ENCODE measurements around the gene CDT1.

CDT1 gene

GRCh38 chr16:88774544-88775393 is 28.8 kb upstream of the CDT1 start:
- no peak for TF ChIP-seq CTCF (IDR thresholded peaks at IDR 0.05; ENCODE audit: insufficient read depth, low read length, poor library complexity, severe bottlenecking)
- TF ChIP-seq EZH2phosphoT487 (conservative IDR thresholded peaks at IDR 0.05; ENCODE audit: low read length), result no peak
- Histone ChIP-seq H3K9ac (ENCODE audit: low read length) (no peak overlapping the region), H3K36me3 (ENCODE audit: low read length) (no peaks in the 10 kb centered on the region), H3F3A (ENCODE audit: insufficient read depth) (no peaks in the 10 kb centered on the region), H3K4me3 (ENCODE audit: insufficient read depth, low read length, poor library complexity, severe bottlenecking) (no peak overlapping the region), H3K27me3 (ENCODE audit: low read length) (no peaks in the 10 kb centered on the region), H3K79me2 (ENCODE audit: insufficient read depth, low read length) (no peaks in the 10 kb centered on the region), H2AFZ (ENCODE audit: low read depth, low read length, severe bottlenecking) (no peak overlapping the region), H3K4me2 (ENCODE audit: low read depth, low read length, poor library complexity, severe bottlenecking) (no peak overlapping the region), H4K20me1 (ENCODE audit: low read depth, low read length) (no peaks in the 10 kb centered on the region), H3K27ac (ENCODE audit: low read depth, low read length) (no peak overlapping the region), H3K9me2 (replicated peaks; ENCODE audit: insufficient read depth, low read length) (no peaks in the 10 kb centered on the region), H3K9me3 (ENCODE audit: insufficient read depth, low read length) (no peaks in the 10 kb centered on the region)

GRCh38 chr16:88775825-88776224 is 27.8 kb upstream of the CDT1 start:
- no peaks in the 10 kb centered on the region for H3K9me2 ChIP-seq (replicated peaks; ENCODE audit: insufficient read depth, low read length)
- no peaks in the 10 kb centered on the region for H3K9me3 ChIP-seq (ENCODE audit: insufficient read depth, low read length)
- H3K79me2 ChIP-seq (ENCODE audit: insufficient read depth, low read length), result no peaks in the 10 kb centered on the region
- H3K27ac ChIP-seq (ENCODE audit: low read depth, low read length), result no peak overlapping the region
- H3K27me3 ChIP-seq (ENCODE audit: low read length), result no peaks in the 10 kb centered on the region
- H4K20me1 ChIP-seq (ENCODE audit: low read depth, low read length), result no peaks in the 10 kb centered on the region
- H3K4me2 ChIP-seq (ENCODE audit: low read depth, low read length, poor library complexity, severe bottlenecking), result no peak overlapping the region
- H3K36me3 ChIP-seq (ENCODE audit: low read length), result no peaks in the 10 kb centered on the region
- H3K4me3 ChIP-seq (ENCODE audit: insufficient read depth, low read length, poor library complexity, severe bottlenecking), result no peak overlapping the region
- H2AFZ ChIP-seq (ENCODE audit: low read depth, low read length, severe bottlenecking), result no peak overlapping the region
- no peaks in the 10 kb centered on the region for H3F3A ChIP-seq (ENCODE audit: insufficient read depth)
- TF ChIP-seq CTCF (IDR thresholded peaks at IDR 0.05; ENCODE audit: insufficient read depth, low read length, poor library complexity, severe bottlenecking), result no peak
- no peak for TF ChIP-seq EZH2phosphoT487 (conservative IDR thresholded peaks at IDR 0.05; ENCODE audit: low read length)
- H3K9ac ChIP-seq (ENCODE audit: low read length), result no peak overlapping the region

DNA sequence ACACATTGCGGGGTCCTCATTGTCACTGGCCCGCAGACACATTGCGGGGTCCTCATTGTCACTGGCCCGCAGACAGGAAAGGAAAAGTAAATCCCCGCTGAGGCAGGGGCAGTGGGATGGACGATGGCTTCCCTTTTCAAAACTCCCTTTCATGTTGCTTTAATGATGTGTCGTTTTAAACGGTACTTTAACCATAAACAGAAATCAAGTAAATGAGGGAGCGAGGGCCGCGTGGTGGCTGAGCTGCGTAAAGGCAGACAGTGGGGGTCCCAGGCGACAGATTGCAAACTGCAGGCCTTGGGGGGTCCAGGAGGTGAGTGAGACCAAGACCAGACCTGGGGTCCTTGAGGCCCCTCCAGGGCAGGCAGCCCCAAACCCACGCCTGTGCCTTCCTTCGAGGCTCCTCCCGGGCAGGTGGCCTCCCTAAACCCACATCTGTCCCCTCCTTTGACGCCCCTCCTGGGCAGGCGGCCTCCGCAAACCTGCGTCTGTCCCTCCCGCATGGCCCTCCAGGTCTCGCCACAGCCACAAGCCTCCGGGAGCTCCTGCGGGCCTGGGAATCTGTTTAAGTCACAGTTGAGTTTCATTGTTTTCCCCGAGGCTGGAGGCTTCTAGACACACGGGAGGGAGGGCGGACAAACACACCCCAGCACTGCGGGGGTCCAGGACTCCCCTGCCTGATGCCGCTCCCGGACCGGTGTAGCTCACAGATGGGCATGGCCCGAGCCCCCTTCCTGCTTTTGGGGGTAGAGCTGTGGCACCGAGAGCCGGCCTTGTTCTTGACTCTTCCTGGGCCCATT is 25.9 kb upstream of the CDT1 start:
- Histone ChIP-seq H3K4me3 (ENCODE audit: insufficient read depth, low read length, poor library complexity, severe bottlenecking) (no peak overlapping the region), H4K20me1 (ENCODE audit: low read depth, low read length) (no peaks in the 10 kb centered on the region), H3F3A (ENCODE audit: insufficient read depth) (no peaks in the 10 kb centered on the region), H3K4me2 (ENCODE audit: low read depth, low read length, poor library complexity, severe bottlenecking) (no peak overlapping the region), H3K9me2 (replicated peaks; ENCODE audit: insufficient read depth, low read length) (no peaks in the 10 kb centered on the region), H3K9ac (ENCODE audit: low read length) (no peak overlapping the region), H3K27me3 (ENCODE audit: low read length) (no peaks in the 10 kb centered on the region), H3K79me2 (ENCODE audit: insufficient read depth, low read length) (no peaks in the 10 kb centered on the region), H2AFZ (ENCODE audit: low read depth, low read length, severe bottlenecking) (no peak overlapping the region), H3K9me3 (ENCODE audit: insufficient read depth, low read length) (no peaks in the 10 kb centered on the region), H3K27ac (ENCODE audit: low read depth, low read length) (no peak overlapping the region), H3K36me3 (ENCODE audit: low read length) (no peaks in the 10 kb centered on the region)
- no peak for TF ChIP-seq EZH2phosphoT487 (conservative IDR thresholded peaks at IDR 0.05; ENCODE audit: low read length)
- no peak for TF ChIP-seq CTCF (IDR thresholded peaks at IDR 0.05; ENCODE audit: insufficient read depth, low read length, poor library complexity, severe bottlenecking)
